GM19023 (cell line): ENCODE results near the gene FPGS.

Experiments used
- ATAC-seq: cut with Tn5 transposase; IDR thresholded peaks from one replicate; pipeline ENCODE4 v1.9.1; 2021; ENCODE audit warnings: mild to moderate bottlenecking, moderate library complexity; ENCODE audit not compliant: unreplicated experiment

FPGS gene

GRCh38 chr9:127786773-127787104 is 15.9 kb upstream of the FPGS start:
- ATAC-seq: no peak

GRCh38 chr9:127788337-127789011 is 14.2 kb upstream of the FPGS start:
- no peak for ATAC-seq

GRCh38 chr9:127789179-127789578 is 13.5 kb upstream of the FPGS start:
- no peak for ATAC-seq

GRCh38 chr9:127790094-127790855 is 12.4 kb upstream of the FPGS start:
- no peak for ATAC-seq

- no peak for ATAC-seq
Measured at GRCh38 chr9:127791085-127791484, 11.6 kb upstream of the FPGS start.

GRCh38 chr9:127792417-127793031 is 10.2 kb upstream of the FPGS start:
- no peak for ATAC-seq

- ATAC-seq: no peak
Measured at GRCh38 chr9:127793093-127793708, 9.5 kb upstream of the FPGS start.

GRCh38 chr9:127794001-127794791 is 8.5 kb upstream of the FPGS start:
- ATAC-seq: no peak

GRCh38 chr9:127796225-127796813 is 6.4 kb upstream of the FPGS start:
- no peak for ATAC-seq

- ATAC-seq: no peak
Measured at GRCh38 chr9:127796852-127797370, 5.8 kb upstream of the FPGS start.

- no peak for ATAC-seq
Measured at GRCh38 chr9:127801955-127802575, 617 bp upstream of the FPGS start.

GRCh38 chr9:127803507-127804352 is 1.0 kb downstream of the FPGS start:
- no peak for ATAC-seq

GRCh38 chr9:127805620-127806019 is 2.9 kb downstream of the FPGS start:
- ATAC-seq: no peak

GRCh38 chr9:127806871-127807270 is 4.2 kb downstream of the FPGS start:
- ATAC-seq: no peak

- no peak for ATAC-seq
Measured at GRCh38 chr9:127808347-127809001, 5.8 kb downstream of the FPGS start.

GRCh38 chr9:127809002-127809539 is 6.4 kb downstream of the FPGS start:
- no peak for ATAC-seq

GRCh38 chr9:127809540-127810377 is 7.1 kb downstream of the FPGS start:
- ATAC-seq: no peak
